NT2/D1 (cell line): ENCODE measurements around the gene TRAPPC2L.

Experiments used
- DNase-seq: peaks from one replicate; pipeline ENCODE4 v3.0.0-alpha.2; 2011; ENCODE audit warnings: low read depth, low spot score
- H3K27me3 ChIP-seq: 2 replicates; pipeline ENCODE4 v1.6.0; 2011; ENCODE audit warnings: mild to moderate bottlenecking; ENCODE audit not compliant: insufficient read length, insufficient read depth
- H3K36me3 ChIP-seq: 2 replicates; pipeline ENCODE4 v1.6.1; 2011; ENCODE audit warnings: mild to moderate bottlenecking, low read length, mixed read lengths; ENCODE audit not compliant: insufficient read depth, insufficient read length
- H3K4me1 ChIP-seq: 2 replicates; pipeline ENCODE4 v1.5.1; 2011; ENCODE audit not compliant: insufficient read depth, insufficient read length
- H3K4me3 ChIP-seq: 2 replicates; pipeline ENCODE4 v1.5.1; 2011; ENCODE audit warnings: low read depth; ENCODE audit not compliant: insufficient read length
- H3K9ac ChIP-seq: 2 replicates; pipeline ENCODE4 v1.6.0; 2011; ENCODE audit warnings: low read depth; ENCODE audit not compliant: insufficient read length
- H3K9me3 ChIP-seq: 2 replicates; pipeline ENCODE4 v1.5.1; 2011; ENCODE audit warnings: mild to moderate bottlenecking, low read length; ENCODE audit not compliant: insufficient read depth
- SUZ12 ChIP-seq: IDR thresholded peaks from 2 replicates; pipeline ENCODE4 v1.6.1; 2011; ENCODE audit not compliant: insufficient read length, insufficient read depth; ENCODE audit errors: extremely low read depth
- YY1 ChIP-seq: IDR thresholded peaks from 2 replicates; pipeline ENCODE4 v1.6.1; 2011; ENCODE audit not compliant: insufficient read length, insufficient read depth
- ZNF274 ChIP-seq: IDR thresholded peaks from 2 replicates; pipeline ENCODE4 v1.6.1; 2011; ENCODE audit warnings: mild to moderate bottlenecking, low read depth, low read length

Gene TRAPPC2L

DNA sequence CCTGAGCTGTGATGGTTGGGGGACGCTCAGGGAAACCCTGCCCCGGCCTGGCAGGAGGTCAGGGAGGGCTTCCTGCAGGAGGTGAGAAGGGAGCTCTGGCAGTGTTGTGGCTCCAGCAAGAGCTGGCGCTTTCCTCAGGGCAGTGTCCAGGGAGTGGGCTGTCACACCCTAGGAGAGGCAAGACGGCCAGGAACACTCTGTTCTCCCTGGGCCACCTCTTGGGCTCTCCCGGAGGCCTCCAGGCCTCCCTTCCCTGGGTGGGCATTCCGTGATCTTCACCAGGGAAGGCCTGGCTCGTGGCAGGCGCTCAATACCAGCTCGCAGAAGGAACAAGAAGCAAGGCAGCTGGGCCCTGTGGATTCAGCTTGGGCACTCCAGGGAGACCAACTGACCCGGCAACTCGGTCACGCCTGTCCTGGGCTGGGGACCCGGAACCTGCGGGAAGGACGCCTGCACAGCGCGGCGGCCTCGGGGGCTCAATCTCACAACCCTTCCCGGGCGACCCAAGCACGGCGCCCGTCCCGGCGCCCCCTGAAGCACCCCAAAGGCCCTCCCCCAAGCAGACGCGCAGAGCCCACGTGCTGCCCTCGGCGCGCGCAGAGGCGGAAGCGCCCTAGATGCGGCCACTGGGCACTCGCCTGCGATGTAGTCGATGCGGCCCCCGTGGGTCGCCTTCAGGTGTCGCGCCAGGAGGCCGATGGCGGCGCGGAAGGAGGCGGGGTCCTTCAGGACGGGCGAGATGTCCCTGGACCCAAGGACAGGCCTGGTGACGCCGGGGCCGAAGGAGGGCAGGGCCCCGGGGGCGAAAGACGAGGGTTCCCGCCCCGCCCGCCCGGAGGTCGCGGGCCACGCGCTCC lies 45.8 kb upstream of the TRAPPC2L start:
- Histone ChIP-seq H3K36me3 (peaks cover 55% of the 10 kb centered on the region), H3K4me1 (peaks cover 37% of the 10 kb centered on the region), H3K27me3 (no peaks in the 10 kb centered on the region), H3K4me3 (peak overlapping the region; percentile 89), H3K9me3 (no peaks in the 10 kb centered on the region), H3K9ac (peak overlapping the region; percentile 99)
- DNase-seq = no peak
- TF ChIP-seq SUZ12 = no peak
- TF ChIP-seq YY1 = no peak
- TF ChIP-seq ZNF274 = no peak

DNA sequence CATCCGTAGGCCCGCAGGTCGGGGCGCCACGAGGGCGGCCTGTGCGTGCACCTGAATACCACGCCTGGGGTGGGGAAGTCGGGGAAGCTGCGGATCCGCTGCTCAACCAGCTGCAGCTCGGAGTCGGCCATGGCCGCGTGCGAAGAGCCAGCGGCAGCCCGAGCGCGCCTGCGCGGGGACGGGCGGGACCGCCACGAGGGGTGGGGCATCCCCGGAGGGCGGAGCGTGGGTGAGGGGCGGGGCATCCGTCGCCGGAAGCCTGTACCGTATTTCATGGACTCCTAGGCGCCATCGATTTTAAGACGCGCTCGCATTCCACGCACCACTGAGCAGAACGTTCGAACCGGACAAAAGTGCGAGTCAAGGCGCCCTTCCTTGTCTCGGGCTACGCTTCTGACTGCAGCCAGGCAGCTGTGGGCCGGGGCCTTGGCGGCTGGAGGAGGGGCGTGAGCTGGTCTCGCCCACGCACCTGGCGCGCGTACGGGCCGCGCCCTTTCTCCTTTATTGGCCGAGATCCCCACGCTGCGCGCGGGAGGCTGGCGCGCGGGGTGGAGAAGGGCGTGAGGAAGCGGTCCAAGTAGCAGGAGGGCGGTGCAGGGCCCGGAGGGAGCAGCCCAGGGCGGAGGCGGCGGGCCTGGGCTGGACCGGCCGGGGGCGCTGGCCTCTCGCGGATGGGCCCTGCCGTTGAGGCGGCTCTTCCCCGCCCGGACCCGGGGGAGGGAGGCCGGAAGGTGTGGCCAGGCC lies 45.0 kb upstream of the TRAPPC2L start, which contains the start of gene APRT:
APRT (minus strand) TSS at position 160 of the 744 bp plus-strand sequence; CDS start at position 131, 29 bp downstream.
- peak; percentile 81 for DNase-seq
- no peaks in the 10 kb centered on the region for H3K27me3 ChIP-seq
- peaks cover 49% of the 10 kb centered on the region for H3K36me3 ChIP-seq
- no peaks in the 10 kb centered on the region for H3K9me3 ChIP-seq
- peaks cover 31% of the 10 kb centered on the region for H3K4me1 ChIP-seq
- peak within 1 kb of the TSS; percentile 89 for H3K4me3 ChIP-seq
- H3K9ac ChIP-seq = peak within 1 kb of the TSS; percentile 99
- TF ChIP-seq SUZ12 = no peak
- TF ChIP-seq YY1 = peak; percentile 42

DNA sequence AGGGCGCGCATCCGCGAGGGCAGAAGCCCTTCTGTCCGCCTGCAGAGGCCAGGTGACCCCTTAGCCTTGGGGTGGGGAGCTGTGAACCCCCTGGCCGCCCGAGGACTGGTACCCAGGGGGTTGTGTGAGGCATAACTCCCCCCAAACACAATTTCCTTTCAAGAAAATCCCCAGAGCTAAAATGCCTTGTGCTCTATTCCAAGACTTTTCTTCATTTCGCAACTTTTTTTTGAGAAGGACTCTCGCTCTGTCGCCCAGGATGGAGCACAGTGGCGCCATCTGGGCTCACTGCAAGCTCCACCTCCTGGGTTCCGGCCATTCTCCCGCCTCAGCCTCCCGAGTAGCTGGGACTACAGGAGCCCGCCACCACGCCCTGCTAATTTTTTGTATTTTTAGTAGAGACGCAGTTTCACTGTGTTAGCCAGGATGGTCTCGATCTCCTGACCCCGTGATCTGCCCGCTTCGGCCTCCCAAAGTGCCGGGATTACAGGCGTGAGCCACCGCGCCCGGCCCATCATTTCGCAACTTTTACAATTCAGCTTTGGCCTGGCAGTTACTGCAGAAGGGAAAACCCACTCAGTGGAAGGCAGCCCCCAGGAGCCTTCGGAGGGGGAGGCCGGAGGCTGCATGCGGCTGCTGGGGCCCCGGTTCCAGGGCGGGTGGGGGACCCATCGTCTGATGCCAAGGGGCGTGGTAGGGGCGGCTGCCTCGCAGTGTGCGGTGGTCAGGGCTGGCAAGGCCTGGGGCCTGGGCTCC lies 44.2 kb upstream of the TRAPPC2L start:
- DNase-seq = no peak
- Histone ChIP-seq H3K4me1 (peaks cover 27% of the 10 kb centered on the region), H3K36me3 (peaks cover 41% of the 10 kb centered on the region), H3K9me3 (no peaks in the 10 kb centered on the region), H3K9ac (peak overlapping the region; percentile 99), H3K4me3 (peak overlapping the region; percentile 89), H3K27me3 (no peaks in the 10 kb centered on the region)
- no peak for TF ChIP-seq SUZ12
- no peak for TF ChIP-seq YY1
- no peak for TF ChIP-seq ZNF274

DNA sequence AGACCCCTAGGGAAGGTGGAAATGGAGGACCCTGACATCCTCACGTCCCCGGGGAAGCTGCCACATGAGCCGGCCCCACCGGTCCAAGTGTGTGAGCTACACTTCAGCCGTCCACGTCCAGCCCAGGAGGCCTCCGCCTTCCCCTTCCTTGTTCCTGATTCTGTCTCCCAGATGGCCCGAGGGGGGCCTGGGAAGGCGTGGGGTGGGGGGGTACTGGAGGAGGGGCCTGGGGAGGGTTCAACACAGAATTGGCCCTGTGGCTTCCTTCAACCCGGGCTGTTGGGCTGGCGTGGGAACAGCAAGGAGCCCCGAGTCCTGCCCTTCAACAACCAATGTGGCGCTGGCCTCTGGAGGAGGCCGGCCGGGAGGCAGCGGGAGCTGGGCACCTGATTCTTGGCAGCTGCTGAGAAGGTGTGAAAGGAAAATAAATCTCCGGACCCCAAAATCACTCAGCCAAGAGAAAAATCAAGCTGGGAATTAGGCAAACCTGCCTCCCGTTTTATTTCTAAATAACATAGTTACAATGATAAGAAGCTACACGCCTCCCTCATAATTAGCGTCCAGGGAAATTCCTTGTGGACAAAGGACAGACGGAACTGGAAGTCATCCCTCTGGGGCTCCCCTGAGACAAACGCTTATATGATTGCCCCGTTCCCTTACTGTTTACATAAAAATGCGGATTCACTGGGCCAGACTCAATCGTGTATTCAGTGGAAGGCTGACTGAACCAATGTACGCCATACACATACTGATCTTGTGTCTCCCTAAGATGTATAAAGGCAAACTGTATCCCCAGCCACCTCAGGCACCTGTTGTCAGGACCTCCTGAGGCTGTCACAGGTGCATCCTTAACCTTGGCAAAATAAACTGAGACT lies 43.4 kb upstream of the TRAPPC2L start:
- DNase-seq = no peak
- H3K9ac ChIP-seq = peak overlapping the region; percentile 64

DNA sequence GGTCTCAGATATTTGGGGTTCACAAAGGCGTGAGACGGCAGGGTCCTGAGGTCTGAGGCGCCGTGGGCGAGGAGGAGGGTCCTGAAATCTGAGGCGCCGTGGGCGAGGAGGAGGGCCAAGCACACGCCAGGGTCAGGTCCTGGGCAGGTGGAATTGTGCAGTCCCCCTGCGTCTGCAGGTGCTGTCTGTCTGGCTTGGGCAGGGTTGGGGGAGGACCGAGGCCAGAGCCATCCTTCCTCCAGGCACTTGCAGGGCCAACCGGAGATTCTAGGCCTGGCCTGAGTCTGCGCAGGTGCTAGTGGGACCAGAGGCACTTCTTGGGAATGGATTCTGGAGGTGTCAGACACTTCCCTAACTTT lies 42.8 kb upstream of the TRAPPC2L start:
- Histone ChIP-seq H3K36me3 (peaks cover 27% of the 10 kb centered on the region), H3K9ac (no peak overlapping the region), H3K4me3 (no peak overlapping the region), H3K9me3 (no peaks in the 10 kb centered on the region), H3K27me3 (no peaks in the 10 kb centered on the region), H3K4me1 (peaks cover 27% of the 10 kb centered on the region)
- TF ChIP-seq ZNF274 = no peak
- TF ChIP-seq YY1 = no peak
- TF ChIP-seq SUZ12 = no peak
- DNase-seq = no peak

More for the DNA sequence above, 43.4 kb upstream of the TRAPPC2L start:
- no peak overlapping the region for H3K4me3 ChIP-seq
- TF ChIP-seq YY1 (no peak), ZNF274 (no peak), SUZ12 (no peak)
- H3K36me3 ChIP-seq = peaks cover 33% of the 10 kb centered on the region
- no peaks in the 10 kb centered on the region for H3K27me3 ChIP-seq
- no peaks in the 10 kb centered on the region for H3K9me3 ChIP-seq
- H3K4me1 ChIP-seq = peaks cover 27% of the 10 kb centered on the region

DNA sequence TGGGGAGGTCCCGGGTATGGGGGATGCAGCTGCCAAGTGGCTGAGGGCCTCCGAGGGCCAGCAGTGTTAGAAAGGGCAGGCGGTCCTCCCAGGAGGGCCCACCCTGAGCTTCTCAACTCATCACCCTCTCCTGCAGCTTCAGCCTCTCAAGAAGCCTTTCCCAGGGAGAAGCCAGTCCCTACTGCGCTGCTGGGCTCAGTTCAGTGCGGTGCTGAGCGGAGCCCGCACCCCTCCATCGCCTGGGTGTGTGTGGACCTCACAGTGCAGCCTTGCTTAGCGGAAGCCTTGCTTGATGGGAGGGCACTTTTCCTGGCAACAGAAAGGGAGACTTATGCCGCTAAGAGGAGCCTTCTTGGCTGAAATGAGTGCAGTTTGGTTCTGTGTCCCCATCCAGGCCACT lies 41.7 kb upstream of the TRAPPC2L start:
- TF ChIP-seq ZNF274 (no peak), SUZ12 (no peak), YY1 (no peak)
- Histone ChIP-seq H3K4me3 (no peak overlapping the region), H3K9ac (peak overlapping the region; percentile 26), H3K27me3 (no peaks in the 10 kb centered on the region), H3K9me3 (no peaks in the 10 kb centered on the region), H3K4me1 (peaks cover 19% of the 10 kb centered on the region), H3K36me3 (peaks cover 16% of the 10 kb centered on the region)
- no peak for DNase-seq
